GM12875 (cell line): Measurements from ENCODE around the gene FBH1.

Source experiments
- H3K4me3 ChIP-seq: one replicate; pipeline ENCODE4 v1.5.1; 2011; ENCODE audit warnings: low read depth, low read length, control low read depth
- TF ChIP-seq, protein P1 (sequence below): IDR thresholded peaks from 2 replicates; pipeline ENCODE4 v1.5.1; 2011; ENCODE audit warnings: low read depth, mild to moderate bottlenecking, control low read depth, inconsistent platforms, low read length, moderate library complexity, borderline replicate concordance; ENCODE audit not compliant: insufficient read depth

FBH1 gene

GRCh38 chr10:5897504-5897903, 7.5 kb downstream of the FBH1 start:
- TF ChIP-seq, protein P1, sequence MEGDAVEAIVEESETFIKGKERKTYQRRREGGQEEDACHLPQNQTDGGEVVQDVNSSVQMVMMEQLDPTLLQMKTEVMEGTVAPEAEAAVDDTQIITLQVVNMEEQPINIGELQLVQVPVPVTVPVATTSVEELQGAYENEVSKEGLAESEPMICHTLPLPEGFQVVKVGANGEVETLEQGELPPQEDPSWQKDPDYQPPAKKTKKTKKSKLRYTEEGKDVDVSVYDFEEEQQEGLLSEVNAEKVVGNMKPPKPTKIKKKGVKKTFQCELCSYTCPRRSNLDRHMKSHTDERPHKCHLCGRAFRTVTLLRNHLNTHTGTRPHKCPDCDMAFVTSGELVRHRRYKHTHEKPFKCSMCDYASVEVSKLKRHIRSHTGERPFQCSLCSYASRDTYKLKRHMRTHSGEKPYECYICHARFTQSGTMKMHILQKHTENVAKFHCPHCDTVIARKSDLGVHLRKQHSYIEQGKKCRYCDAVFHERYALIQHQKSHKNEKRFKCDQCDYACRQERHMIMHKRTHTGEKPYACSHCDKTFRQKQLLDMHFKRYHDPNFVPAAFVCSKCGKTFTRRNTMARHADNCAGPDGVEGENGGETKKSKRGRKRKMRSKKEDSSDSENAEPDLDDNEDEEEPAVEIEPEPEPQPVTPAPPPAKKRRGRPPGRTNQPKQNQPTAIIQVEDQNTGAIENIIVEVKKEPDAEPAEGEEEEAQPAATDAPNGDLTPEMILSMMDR: no peak
- no peak overlapping the region for H3K4me3 ChIP-seq

DNA sequence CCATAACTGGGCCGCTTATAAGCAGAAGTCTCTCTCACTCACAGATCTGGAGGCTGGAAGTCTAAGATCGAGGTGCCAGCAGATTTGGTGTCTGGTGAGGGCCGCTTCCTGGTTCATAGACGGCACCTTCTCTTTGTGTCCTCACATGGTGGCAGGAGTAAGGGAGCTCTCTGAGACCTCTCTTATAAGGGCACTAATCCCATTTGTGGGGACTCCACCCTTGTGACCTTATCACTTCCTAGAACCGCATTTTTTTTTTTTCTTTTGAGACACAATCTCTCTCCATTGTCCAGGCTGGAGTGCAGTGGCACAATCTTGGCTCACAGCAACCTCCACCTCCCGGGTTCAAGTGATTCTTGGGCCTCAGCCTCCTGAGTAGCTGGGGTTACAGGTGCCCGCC, 8.1 kb downstream of the FBH1 start:
- TF ChIP-seq, protein P1: no peak
- H3K4me3 ChIP-seq: no peak overlapping the region

DNA sequence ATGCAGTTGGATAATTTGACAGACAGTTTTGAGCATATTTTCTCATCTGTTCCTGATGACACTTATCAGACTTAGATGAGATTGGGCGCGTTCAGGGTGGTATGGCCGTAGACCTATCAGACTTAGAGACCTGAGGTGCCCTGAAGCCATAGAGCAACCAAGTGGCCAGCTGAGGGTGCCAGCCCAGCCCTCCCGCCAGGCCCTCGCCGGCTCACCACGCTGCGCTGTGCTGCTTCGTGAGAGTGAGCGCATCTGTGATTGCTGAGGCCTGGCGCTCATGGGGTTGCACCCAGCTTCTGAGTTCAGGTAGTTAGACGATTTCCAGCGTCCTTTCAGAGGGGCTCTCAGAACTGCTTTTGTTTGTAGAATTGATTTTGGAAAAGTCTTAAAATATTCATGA, 10.2 kb downstream of the FBH1 start:
- TF ChIP-seq, protein P1: no peak
- no peak overlapping the region for H3K4me3 ChIP-seq

DNA sequence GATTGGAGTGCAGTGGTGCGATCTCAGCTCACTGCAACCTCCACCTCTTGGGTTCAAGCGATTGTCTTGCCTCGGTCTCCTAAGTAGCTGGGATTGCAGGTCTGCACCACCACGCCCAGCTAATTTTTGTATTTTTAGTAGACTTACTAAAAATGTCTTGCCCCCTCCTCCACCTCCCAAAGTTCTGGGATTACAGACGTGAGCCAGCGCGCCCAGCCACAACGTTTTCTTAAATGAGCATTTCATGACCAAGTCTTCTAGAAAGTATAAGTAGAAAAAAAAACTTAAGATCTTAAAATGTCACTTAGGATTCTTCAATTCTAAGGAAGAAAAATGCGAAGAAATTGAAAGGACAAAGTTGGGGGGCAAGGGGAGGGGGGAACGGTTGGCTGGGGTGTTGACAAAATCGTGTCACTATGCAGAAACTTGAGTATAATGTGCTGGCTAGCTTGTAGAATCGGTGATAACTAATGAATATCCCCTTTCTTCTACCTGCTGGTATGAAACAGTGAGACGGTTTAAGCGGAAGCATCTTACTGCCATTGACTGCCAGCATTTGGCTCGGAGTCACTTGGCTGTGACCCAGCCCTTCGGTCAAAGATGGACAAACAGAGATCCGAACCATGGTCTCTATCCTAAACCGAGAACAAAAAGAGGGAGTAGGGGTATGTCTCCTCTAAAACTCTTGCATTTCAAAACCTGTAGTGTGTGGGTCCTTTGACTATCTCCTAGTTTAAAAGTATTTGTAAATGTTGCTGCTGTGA, 12.7 kb downstream of the FBH1 start:
- H3K4me3 ChIP-seq: no peak overlapping the region
- TF ChIP-seq, protein P1: no peak

DNA sequence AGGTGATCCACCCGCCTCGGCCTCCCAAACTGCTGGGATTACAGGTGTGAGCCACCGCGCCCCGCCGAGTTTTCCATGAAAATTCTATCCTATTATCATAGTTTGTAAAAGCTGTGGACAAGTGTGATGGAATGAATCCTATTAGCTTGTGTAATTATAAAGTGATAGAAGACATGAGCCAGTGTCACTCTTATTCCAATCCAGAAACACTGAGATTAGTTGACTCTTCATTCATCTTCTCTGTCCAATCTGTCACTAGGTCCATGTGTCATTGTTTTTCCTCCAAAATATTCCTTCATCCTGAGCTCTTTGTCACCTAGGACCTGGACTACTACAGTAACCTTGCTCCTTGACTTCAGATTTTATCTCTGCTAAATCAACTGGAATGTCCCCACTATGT, 13.5 kb downstream of the FBH1 start:
- no peak overlapping the region for H3K4me3 ChIP-seq
- TF ChIP-seq, protein P1: no peak

- TF ChIP-seq, protein P1: no peak
- no peak overlapping the region for H3K4me3 ChIP-seq
Observed at GRCh38 chr10:5904227-5904626, 14.2 kb downstream of the FBH1 start.

DNA sequence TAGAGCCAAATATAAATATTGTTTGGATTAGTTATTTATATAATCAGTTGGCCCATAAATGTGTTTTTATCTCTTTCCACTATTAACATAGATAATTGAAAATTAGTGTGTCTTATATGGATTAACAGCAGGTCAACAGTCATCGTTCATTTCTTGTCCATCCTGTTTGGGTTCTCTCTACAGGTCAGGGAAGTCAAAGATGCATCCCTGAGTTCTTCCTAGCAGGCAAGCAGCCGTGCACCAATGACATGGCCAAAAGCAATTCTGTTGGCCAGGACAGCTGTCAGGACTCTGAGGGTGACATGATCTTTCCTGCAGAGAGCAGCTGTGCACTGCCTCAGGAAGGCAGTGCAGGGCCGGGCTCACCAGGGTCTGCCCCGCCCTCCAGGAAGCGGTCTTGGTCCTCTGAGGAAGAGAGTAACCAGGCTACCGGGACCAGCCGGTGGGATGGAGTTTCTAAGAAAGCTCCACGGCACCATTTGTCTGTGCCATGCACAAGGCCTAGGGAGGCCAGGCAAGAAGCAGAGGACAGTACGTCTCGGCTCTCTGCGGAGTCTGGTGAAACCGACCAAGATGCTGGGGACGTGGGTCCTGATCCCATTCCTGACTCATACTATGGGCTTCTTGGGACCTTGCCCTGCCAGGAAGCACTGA, 15.9 kb downstream of the FBH1 start:
- no peak overlapping the region for H3K4me3 ChIP-seq
- TF ChIP-seq, protein P1: no peak
